H7 (cell line): ENCODE data around the gene ST6GALNAC2. TPM values are rescaled to one million over a fixed set of nuclear protein-coding genes. Genes with fewer than 3 reads are reported as not detected.

Experiments
- DNase-seq: peaks from one replicate; pipeline ENCODE4 v3.0.0; 2012
- H3K27me3 ChIP-seq: 2 replicates; pipeline ENCODE4 v1.6.0; 2011; ENCODE audit warnings: mild to moderate bottlenecking, low read length; ENCODE audit not compliant: control insufficient read depth, insufficient read depth
- H3K36me3 ChIP-seq: replicated peaks from 2 replicates; pipeline ENCODE4 v1.5.1; 2011; ENCODE audit warnings: low read length; ENCODE audit not compliant: control insufficient read depth, insufficient read depth
- H3K4me3 ChIP-seq: 2 replicates; pipeline ENCODE4 v1.5.1; 2011; ENCODE audit warnings: low read depth, mild to moderate bottlenecking, control low read depth, low read length, moderate library complexity; ENCODE audit not compliant: insufficient read depth
- total RNA-seq: library from RNA; depleted of rRNA; stranded (reverse); fragments of >200 nt; shearing (Covaris generic); gene quantifications from 2 replicates; pipeline ENCODE4 v1.2.3, GENCODE V29; 2014; rRNA removed

ST6GALNAC2 gene
- total RNA-seq, 1 experiment from 2014 or later, result 2.4 TPM

- Histone ChIP-seq H3K36me3 (no peaks in the 10 kb centered on the region), H3K27me3 (no peaks in the 10 kb centered on the region), H3K4me3 (no peak overlapping the region)
- no peak for DNase-seq
These were observed 68.0 kb downstream of the ST6GALNAC2 start for GRCh38 chr17:76517638-76518038.

Other genes with a start within 250 kb of the ST6GALNAC2 start
- gene PRPSAP1, start 231.9 kb downstream of the ST6GALNAC2 start, total RNA-seq, result 51.9 and 56.8 TPM in 2 replicates
- gene SPHK1, start 201.3 kb downstream of the ST6GALNAC2 start, total RNA-seq, result 1.9 and 4.8 TPM in 2 replicates
- 52.2 and 58.7 TPM in 2 replicates for gene UBE2O, start 132.7 kb downstream of the ST6GALNAC2 start, total RNA-seq
- 0.17 TPM in 1 of 2 replicates, not detected in the other for gene AANAT, start 118.3 kb downstream of the ST6GALNAC2 start, total RNA-seq
- 23.0 and 34.3 TPM in 2 replicates for gene RHBDF2, start 84.4 kb downstream of the ST6GALNAC2 start, total RNA-seq
- 1.4 and 3.5 TPM in 2 replicates for gene CYGB, start 48.2 kb downstream of the ST6GALNAC2 start, total RNA-seq
- gene PRCD, start 45.8 kb downstream of the ST6GALNAC2 start, total RNA-seq, result 0.70 and 0.83 TPM in 2 replicates
- not detected in 2 replicates for gene ST6GALNAC1, start 57.9 kb upstream of the ST6GALNAC2 start, total RNA-seq
- 38.2 and 59.3 TPM in 2 replicates for gene MXRA7, start 125.1 kb upstream of the ST6GALNAC2 start, total RNA-seq
- 16.5 and 16.8 TPM in 2 replicates for gene JMJD6, start 140.7 kb upstream of the ST6GALNAC2 start, total RNA-seq
- 50.0 and 54.4 TPM in 2 replicates for gene METTL23, start 141.0 kb upstream of the ST6GALNAC2 start, total RNA-seq
- 327 and 489 TPM in 2 replicates for gene SRSF2, start 151.5 kb upstream of the ST6GALNAC2 start, total RNA-seq
- 11.1 and 16.5 TPM in 2 replicates for gene MFSD11, start 152.3 kb upstream of the ST6GALNAC2 start, total RNA-seq